ENCODE results near the gene PPFIBP2.

- TF ChIP-seq CTCF (IDR thresholded peaks at IDR 0.05) (no peak), POLR2AphosphoS5 (IDR thresholded peaks at IDR 0.05) (no peak)
Observed at GRCh38 chr11:7520981-7521487, 7.2 kb downstream of the PPFIBP2 start.
